GM18868 (cell line): Measurements from ENCODE around the gene ATG4B.
"Not testable (repeated sequence)": the region's sequence is repeated elsewhere in the genome, so short reads cannot be mapped to it uniquely, and the experiment has no call there.

ENCODE experiments used
- ATAC-seq: cut with Tn5 transposase; IDR thresholded peaks from one replicate; pipeline ENCODE4 v1.9.1; 2021; ENCODE audit warnings: mild to moderate bottlenecking, moderate library complexity; ENCODE audit not compliant: unreplicated experiment

The ATG4B gene

DNA sequence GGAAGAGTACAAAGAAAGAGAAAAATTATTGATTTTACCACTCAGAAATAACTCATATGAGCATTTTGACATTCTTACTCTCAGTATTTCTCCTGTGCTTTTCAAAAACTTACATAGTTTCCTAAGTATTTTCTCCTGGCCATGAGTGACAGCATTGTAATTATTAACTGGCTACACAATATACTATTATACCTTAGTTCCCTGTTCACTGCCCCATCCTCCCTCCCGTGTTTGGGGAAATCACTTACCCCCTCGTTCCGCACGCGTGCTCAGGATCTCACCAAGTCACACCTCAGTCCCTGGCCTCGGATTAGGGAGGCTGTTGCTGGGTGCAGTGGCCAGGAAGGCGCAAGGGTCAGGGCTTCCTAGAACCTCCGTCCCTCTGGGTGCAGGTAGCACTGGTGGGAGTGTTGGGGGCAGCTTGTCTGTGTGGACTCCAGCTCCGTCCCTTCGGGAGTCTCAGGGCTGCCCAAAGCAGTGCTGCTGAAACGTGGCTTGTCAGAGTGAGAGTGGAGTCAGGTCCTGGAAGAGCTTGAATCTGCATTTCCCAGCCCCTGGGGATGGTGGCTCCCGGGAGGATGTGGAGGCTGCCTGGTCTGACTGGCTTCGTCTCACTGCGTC lies 23.2 kb downstream of the ATG4B start:
- ATAC-seq = no peak

- ATAC-seq = not testable (repeated sequence)
These were observed 25.2 kb downstream of the ATG4B start for GRCh38 chr2:241662731-241663130.

GRCh38 chr2:241665731-241666440 lies 28.4 kb downstream of the ATG4B start:
- ATAC-seq = no peak

DNA sequence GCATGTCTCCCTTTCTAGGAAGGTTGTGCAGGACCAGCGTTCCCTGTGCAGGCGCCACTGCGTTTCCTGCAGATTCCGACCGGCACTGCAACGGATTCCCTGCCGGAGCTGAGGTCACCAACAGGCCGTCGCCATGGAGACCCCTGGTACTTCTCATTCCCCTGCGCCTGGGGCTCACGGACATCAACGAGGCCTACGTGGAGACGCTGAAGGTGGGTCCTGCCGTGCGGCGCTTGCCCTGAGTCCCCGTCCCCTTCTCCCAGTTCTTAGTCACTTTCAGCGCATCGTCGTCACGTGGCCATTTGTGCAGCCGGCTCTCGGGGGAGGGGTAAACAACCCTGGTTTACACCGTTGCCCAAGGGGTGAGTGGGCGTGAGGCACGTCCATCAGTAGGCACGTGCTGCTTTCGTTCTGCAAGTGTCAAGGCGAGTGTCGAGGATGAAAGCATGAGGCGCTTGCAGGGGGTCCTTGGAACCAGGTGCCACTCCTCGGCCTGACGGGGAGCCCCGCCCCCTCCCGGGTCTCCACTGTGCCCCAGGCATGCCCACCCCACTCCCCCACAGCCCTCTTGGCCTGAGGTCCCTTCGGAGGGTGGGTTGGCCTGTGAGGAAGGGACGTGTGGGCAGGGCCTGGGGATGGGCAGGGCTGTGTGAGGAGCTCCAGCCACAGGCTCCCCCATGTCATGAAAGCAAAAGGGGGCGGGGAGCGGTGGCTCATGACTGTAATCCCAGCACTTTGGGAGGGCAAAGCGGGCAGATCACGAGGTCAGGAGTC lies 29.3 kb downstream of the ATG4B start:
- no peak for ATAC-seq

DNA sequence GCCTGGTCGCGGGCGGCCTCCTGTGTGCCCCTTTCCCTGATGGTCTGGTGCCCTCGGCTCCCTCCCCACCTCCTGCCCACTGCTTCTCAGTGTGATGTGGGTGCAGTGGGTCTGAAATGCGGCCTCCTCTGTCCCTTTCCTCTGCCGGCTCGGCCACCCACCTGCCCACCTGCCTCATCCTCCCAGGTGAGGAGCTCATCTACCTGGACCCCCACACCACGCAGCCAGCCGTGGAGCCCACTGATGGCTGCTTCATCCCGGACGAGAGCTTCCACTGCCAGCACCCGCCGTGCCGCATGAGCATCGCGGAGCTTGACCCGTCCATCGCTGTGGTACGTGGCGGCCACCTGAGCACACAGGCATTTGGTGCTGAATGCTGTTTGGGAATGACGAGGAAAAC lies 30.9 kb downstream of the ATG4B start:
- no peak for ATAC-seq

DNA sequence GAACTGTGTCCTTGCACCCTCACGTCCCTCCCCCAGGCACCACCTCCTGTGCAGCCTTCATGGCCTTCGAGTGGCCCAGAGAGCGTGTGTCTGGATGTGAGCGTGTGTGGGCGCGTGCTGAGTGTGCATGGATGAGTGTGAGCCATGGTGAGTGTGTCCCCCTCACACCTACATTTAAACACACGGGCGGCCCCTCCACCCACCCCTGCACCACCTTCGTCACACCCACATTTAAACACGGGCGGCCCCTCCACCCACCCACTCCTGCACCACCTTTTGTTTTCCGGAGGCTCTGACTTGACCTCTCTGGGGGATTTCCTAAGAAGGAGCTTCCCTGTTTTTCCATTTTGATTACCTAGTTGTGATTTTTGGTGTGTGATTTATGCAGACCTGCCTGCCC lies 31.3 kb downstream of the ATG4B start:
- ATAC-seq = no peak

DNA sequence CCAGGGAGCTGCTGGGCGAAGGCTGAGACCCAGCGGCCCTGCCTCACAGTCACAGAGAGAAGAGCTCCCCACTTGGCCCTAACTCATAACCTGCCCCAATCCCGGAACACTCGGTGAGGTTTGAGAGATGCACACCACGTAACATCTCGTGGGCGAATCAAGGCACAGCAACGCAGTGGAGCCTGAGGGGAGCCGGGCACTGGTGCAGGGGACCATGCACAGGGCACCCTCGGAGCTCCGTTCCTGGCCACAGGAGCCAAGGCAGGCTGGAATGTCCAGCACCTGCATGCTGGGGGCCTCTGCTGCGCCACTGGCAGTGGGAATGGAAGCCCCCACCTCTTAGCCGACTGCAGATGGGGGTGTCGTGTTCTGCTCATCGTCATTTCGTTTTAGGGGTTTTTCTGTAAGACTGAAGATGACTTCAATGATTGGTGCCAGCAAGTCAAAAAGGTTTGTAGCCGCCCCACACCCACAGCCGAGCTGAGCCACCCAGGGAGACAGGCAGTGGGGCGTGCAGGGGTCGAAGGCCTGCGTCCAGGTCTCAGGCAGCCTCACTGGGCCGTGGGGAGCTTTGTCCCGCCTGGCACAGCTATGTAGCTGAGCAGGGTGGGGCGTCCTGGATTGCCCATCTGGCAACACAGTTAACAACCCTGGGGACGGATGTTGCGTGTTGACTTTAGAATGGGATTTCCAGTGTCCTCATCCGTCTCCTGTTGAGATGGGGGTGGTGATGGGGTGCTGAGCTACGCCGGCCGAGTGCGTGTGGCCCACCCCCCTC lies 33.0 kb downstream of the ATG4B start:
- no peak for ATAC-seq

GRCh38 chr2:241671457-241672240 lies 34.2 kb downstream of the ATG4B start:
- no peak for ATAC-seq

DNA sequence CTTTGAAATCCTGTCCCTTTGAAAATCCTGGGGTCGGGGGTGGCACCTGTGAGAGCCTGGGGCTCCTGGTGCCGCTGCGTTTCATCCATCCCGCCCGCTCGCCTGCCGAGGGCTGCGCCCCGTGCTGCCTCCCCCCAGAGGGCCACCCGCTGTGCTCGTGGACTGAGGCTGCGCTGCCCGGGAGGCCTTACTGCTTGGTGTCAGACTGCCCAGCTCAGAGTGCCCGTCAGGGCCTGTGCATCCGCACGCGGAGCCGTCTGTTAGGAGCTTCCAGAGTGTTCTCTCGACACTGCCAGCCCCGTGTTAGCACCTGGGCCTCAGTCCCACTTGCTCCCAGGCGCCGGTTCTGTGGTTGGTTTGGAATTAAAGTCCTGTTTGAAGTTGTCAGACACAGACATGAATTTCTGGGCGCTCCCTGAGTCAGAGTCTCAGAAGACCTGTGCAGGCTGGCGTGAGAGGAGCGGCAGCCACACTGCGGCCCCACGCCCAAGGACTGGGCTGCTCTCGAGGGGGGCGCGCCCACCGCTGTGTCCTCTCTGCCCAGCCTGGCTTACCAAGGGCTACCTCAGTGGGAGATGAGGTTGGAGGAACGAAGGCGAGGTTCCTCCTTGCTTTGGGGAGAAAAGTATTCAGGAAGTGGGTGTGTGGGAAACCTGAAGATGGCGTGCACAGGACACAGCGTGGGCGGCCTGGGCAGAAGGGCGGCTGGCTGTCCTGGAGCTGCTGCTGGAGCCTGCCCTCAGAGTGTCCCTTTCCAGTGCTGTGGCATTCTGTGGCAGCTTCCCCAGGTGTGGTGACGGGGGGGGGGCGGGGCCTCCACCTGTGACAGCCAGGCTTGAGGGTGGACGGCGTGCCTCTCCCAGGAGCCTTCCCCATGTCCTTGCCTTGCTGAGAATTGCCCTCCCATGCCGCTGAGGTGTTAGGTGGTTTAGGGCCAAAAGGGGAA lies 35.0 kb downstream of the ATG4B start:
- no peak for ATAC-seq

DNA sequence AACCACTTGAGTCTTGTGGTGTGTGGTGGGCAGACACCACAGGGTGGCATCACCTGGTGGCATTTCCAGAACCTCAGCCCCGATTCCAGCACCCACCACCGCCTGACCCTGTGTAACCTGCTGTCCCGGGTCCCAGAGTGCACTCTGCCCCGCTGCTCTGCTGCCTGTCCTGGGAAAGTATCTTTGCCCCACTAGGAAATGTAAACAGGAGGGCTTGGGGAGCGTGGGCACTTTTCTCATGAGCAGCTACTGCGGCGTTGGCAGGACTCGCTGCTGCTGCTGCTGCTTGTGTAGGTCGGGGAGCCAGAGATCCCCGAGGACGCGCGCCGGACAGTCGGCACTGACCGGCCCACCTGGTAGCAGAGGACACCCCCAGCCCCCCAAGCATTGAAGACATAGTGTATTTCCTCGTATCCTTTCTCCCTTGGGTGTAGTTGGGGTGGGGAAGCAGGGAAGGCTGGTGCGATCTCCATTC lies 35.7 kb downstream of the ATG4B start:
- no peak for ATAC-seq

DNA sequence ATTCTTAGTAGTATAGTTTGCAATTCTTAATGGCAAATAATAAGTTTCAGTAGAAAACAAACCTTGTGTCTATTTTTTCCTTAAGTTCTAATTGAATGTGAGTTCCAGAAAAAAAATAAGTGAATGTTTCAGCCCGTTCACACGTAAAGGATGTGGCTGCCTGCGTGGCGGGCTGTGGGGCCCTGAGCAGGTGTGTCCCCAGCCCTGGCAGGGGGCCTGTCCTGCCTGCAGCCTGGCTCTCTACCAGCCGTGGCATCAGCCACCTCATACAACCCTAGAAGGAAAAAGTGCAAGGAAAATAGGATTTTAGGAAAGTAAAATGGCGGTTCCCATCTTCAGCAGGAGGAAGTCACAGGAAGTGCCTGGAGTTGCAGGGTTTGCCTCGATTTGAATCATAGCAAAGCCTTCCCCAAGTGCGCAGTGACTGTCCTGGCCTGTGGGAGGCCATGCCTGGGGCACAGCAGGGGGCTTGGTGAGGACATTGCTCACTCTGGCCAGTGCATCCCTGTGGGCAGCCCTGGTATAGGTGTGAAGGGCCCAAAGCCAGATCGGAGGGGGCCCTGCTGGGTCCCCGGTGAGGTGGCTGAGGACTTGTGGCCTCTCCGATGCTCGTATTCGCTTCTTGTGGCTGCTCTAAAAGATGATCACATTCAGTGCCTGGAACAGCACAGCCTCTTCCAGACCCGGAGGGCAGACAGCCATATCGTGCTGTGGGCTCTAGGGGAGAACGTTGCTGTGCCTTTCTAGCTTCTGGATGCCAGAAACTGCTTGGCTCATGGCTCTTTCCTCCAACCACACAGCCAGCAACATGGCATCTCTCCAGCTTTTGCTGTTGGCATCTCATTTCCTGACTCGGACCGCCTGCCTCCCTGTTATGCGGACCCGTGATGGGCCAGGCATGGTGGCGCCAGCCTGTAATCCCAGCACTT lies 36.6 kb downstream of the ATG4B start:
- no peak for ATAC-seq

GRCh38 chr2:241675885-241676284 lies 38.4 kb downstream of the ATG4B start:
- ATAC-seq = no peak

GRCh38 chr2:241676665-241677064 lies 39.2 kb downstream of the ATG4B start:
- no peak for ATAC-seq

GRCh38 chr2:241677392-241677791 lies 39.9 kb downstream of the ATG4B start:
- no peak for ATAC-seq

DNA sequence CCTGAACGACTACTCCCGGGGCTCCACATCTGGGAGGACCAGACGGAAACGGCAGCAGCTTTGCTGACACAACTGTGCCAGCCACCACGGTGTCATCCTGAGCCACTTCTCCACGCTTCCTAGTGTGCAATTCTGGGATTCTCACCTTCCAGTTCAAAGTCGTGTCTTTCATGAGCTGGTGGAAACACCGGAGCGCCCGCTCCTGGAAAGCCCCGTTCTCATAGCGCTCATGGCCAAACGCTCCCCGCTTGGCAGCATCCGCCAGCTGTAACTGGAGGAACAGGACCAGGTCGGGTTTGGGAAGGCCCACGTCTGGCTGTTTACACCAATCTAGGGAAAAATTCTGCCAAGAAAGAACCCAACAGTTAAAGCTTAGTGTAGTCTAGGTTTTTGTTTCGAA lies 40.8 kb downstream of the ATG4B start:
- no peak for ATAC-seq

GRCh38 chr2:241678784-241679540 lies 41.5 kb downstream of the ATG4B start:
- ATAC-seq = no peak

GRCh38 chr2:241680044-241680443 lies 42.6 kb downstream of the ATG4B start:
- no peak for ATAC-seq
